H1 (cell line): ENCODE data around the gene NXPH3. TPM values are rescaled to one million over a fixed set of nuclear protein-coding genes. Genes with fewer than 3 reads are reported as not detected.

Source experiments
- CTCF ChIA-PET: fragments of 300-600 bp; sonication (Branson Sonifier 250); formaldehyde crosslinking; loops from one replicate; lab custom pipeline; 2021; ENCODE audit not compliant: partially characterized antibody; lab: Charles Lee
- POLR2A ChIA-PET: fragments of 300-600 bp; sonication (Branson Sonifier 250); formaldehyde crosslinking; loops from one replicate; lab custom pipeline; 2021; ENCODE audit warnings: inconsistent platforms; ENCODE audit not compliant: partially characterized antibody; lab: Charles Lee
- DNase-seq, 2 experiments: peaks; one replicate each; pipeline versions ENCODE4 v3.0.0 to v3.0.0-alpha.2; 2010 to 2022; ENCODE audit warnings: low spot score in 2 of 2, low read depth in 1 of 2, mixed read lengths in 1 of 2
- FAIRE-seq: peaks from 2 replicates; lab custom pipeline; 2011; peaks lifted over from hg19 to GRCh38; lab: Jason Lieb, UNC
- H2AFZ ChIP-seq: 2 replicates; pipeline ENCODE4 v1.8.1; 2012; ENCODE audit warnings: low read length, inconsistent platforms
- H2AK5ac ChIP-seq: 2 replicates; pipeline ENCODE4 v1.6.1; 2013; ENCODE audit warnings: low read depth, low read length
- H2BK120ac ChIP-seq: replicated peaks from 2 replicates; pipeline ENCODE3; 2013; ENCODE audit warnings: low read depth, low read length, inconsistent platforms
- H2BK12ac ChIP-seq: 2 replicates; pipeline ENCODE4 v1.6.1; 2013; ENCODE audit warnings: low read depth, low read length
- H2BK15ac ChIP-seq: 2 replicates; pipeline ENCODE4 v1.6.1; 2013; ENCODE audit warnings: low read length
- H2BK20ac ChIP-seq: 2 replicates; pipeline ENCODE4 v1.6.1; 2013; ENCODE audit warnings: low read length
- H2BK5ac ChIP-seq: 2 replicates; pipeline ENCODE4 v1.6.1; 2013; ENCODE audit warnings: low read depth, low read length
- H3K14ac ChIP-seq: 2 replicates; pipeline ENCODE4 v1.6.1; 2013; ENCODE audit warnings: inconsistent platforms; ENCODE audit not compliant: insufficient read length
- H3K18ac ChIP-seq: 2 replicates; pipeline ENCODE4 v1.6.1; 2013; ENCODE audit warnings: low read length; ENCODE audit errors: extremely low read depth
- H3K23ac ChIP-seq: 2 replicates; pipeline ENCODE4 v1.6.1; 2013; ENCODE audit warnings: inconsistent platforms; ENCODE audit not compliant: insufficient read length
- H3K23me2 ChIP-seq: 2 replicates; pipeline ENCODE4 v1.6.1; 2013; ENCODE audit warnings: low read depth, low read length
- H3K27ac ChIP-seq: 2 replicates; pipeline ENCODE4 v1.6.1; 2011; ENCODE audit warnings: low read depth, low read length, inconsistent platforms
- H3K27me3 ChIP-seq, 4 experiments: replicated peaks in 1 of 4; 1 replicate in 1 of 4; 2 replicates in 3 of 4; pipeline versions ENCODE4 v1.6.1 to v1.8.1; 2011 to 2013; ENCODE audit warnings: low read length in 3 of 4, mild to moderate bottlenecking in 3 of 4, inconsistent platforms in 2 of 4, mixed read lengths in 2 of 4, moderate library complexity in 1 of 4; ENCODE audit not compliant: control insufficient read depth in 3 of 4, insufficient read depth in 3 of 4; ENCODE audit errors: extremely low read depth in 1 of 4
- H3K36me3 ChIP-seq, 4 experiments: 2 replicates each; pipeline versions ENCODE4 v1.6.1 to v1.8.1; 2011 to 2013; ENCODE audit warnings: mild to moderate bottlenecking in 4 of 4, low read length in 3 of 4, moderate library complexity in 2 of 4, control low read depth in 1 of 4, inconsistent platforms in 1 of 4; ENCODE audit not compliant: insufficient read depth in 4 of 4, control insufficient read depth in 2 of 4
- H3K4ac ChIP-seq: replicated peaks from 2 replicates; pipeline ENCODE3; 2013; ENCODE audit warnings: low read length, low read depth, mixed read lengths, inconsistent platforms; ENCODE audit not compliant: insufficient read length
- H3K4me1 ChIP-seq, 4 experiments: replicated peaks in 1 of 4; 1 replicate in 1 of 4; 2 replicates in 3 of 4; pipeline versions ENCODE4 v1.6.1 to v1.8.1; 2011 to 2013; ENCODE audit warnings: low read length in 3 of 4, inconsistent platforms in 2 of 4, mixed read lengths in 1 of 4; ENCODE audit not compliant: insufficient read depth in 4 of 4, control insufficient read depth in 3 of 4
- H3K4me2 ChIP-seq, 2 experiments: 2 replicates each; pipeline versions ENCODE4 v1.6.1 to v1.8.1; 2011 to 2013; ENCODE audit warnings: low read depth in 2 of 2, low read length in 2 of 2, control low read depth in 1 of 2, inconsistent platforms in 1 of 2, mild to moderate bottlenecking in 1 of 2; ENCODE audit not compliant: insufficient read depth in 1 of 2
- H3K4me3 ChIP-seq, 4 experiments: fragments of 200-600, 300-600 bp in 1 of 4; sonication (generic), shearing (Covaris generic), sonication (Bioruptor Twin) in 1 of 4; 2 replicates each; pipeline versions ENCODE4 v1.5.1 to v1.8.1; 2011 to 2016; ENCODE audit warnings: low read length in 4 of 4, low read depth in 3 of 4, control low read depth in 2 of 4, inconsistent platforms in 2 of 4, mild to moderate bottlenecking in 2 of 4, mixed read lengths in 1 of 4, moderate library complexity in 1 of 4; ENCODE audit not compliant: insufficient read depth in 2 of 4; ENCODE audit errors: extremely low read depth in 1 of 4
- H3K56ac ChIP-seq: replicated peaks from 2 replicates; pipeline ENCODE3; 2013; ENCODE audit warnings: low read depth, mild to moderate bottlenecking, mixed read lengths, low read length, inconsistent platforms; ENCODE audit not compliant: insufficient read length
- H3K79me1 ChIP-seq: 2 replicates; pipeline ENCODE4 v1.6.1; 2013; ENCODE audit warnings: low read depth, low read length, control low read depth
- H3K79me2 ChIP-seq, 2 experiments: 2 replicates each; pipeline versions ENCODE4 v1.6.1 to v1.8.1; 2012 to 2013; ENCODE audit warnings: low read length in 2 of 2, mild to moderate bottlenecking in 2 of 2, inconsistent platforms in 1 of 2; ENCODE audit not compliant: insufficient read depth in 2 of 2, control insufficient read depth in 1 of 2
- H3K9ac ChIP-seq, 4 experiments: replicated peaks in 1 of 4; 1 replicate in 1 of 4; 2 replicates in 3 of 4; pipeline versions ENCODE4 v1.6.1 to v1.8.1; 2011 to 2013; ENCODE audit warnings: low read depth in 3 of 4, low read length in 3 of 4, control low read depth in 2 of 4, mild to moderate bottlenecking in 2 of 4, moderate library complexity in 2 of 4, inconsistent platforms in 1 of 4; ENCODE audit errors: extremely low read depth in 1 of 4
- H3K9me3 ChIP-seq, 2 experiments: 2 replicates each; pipeline versions ENCODE4 v1.6.1 to v1.8.1; 2012 to 2013; ENCODE audit warnings: mild to moderate bottlenecking in 2 of 2, moderate library complexity in 2 of 2, control low read depth in 1 of 2, inconsistent platforms in 1 of 2, low read depth in 1 of 2, low read length in 1 of 2, mixed read lengths in 1 of 2; ENCODE audit not compliant: insufficient read depth in 2 of 2
- H4K20me1 ChIP-seq, 2 experiments: replicated peaks in 1 of 2; 2 replicates each; pipeline versions ENCODE3 to v1.8.1; 2011 to 2013; ENCODE audit warnings: inconsistent platforms in 2 of 2, low read length in 2 of 2, mild to moderate bottlenecking in 1 of 2; ENCODE audit not compliant: insufficient read depth in 2 of 2, control insufficient read depth in 1 of 2
- H4K5ac ChIP-seq: 2 replicates; pipeline ENCODE4 v1.6.1; 2013; ENCODE audit warnings: low read length, low read depth, mixed read lengths, inconsistent platforms; ENCODE audit not compliant: insufficient read length
- H4K8ac ChIP-seq: 2 replicates; pipeline ENCODE4 v1.8.0; 2013; ENCODE audit warnings: mild to moderate bottlenecking, moderate library complexity, low read length, inconsistent platforms; ENCODE audit not compliant: insufficient read depth; ENCODE audit errors: extremely low read depth
- H4K91ac ChIP-seq: replicated peaks from 2 replicates; pipeline ENCODE3; 2013; ENCODE audit warnings: low read length, mixed read lengths, inconsistent platforms; ENCODE audit not compliant: insufficient read length
- BRCA1 ChIP-seq: IDR thresholded peaks from 2 replicates; pipeline ENCODE4 v1.6.1; 2012; ENCODE audit warnings: low read depth, low read length, improper control_type of control experiment
- CHD1 ChIP-seq: IDR thresholded peaks from 2 replicates; pipeline ENCODE4 v1.6.1; 2012; ENCODE audit warnings: low read depth, low read length, improper control_type of control experiment
- FOSL1 ChIP-seq: IDR thresholded peaks from 2 replicates; pipeline ENCODE4 v1.6.1; 2011; ENCODE audit warnings: mild to moderate bottlenecking, low read depth, low read length, moderate library complexity; ENCODE audit not compliant: insufficient read depth
- HDAC2 ChIP-seq, 2 experiments: fragments of 300-600 bp in 1 of 2; sonication (generic) in 1 of 2; IDR thresholded peaks; 2 replicates each; pipeline ENCODE4 v1.6.1; 2011 to 2012; ENCODE audit warnings: low read depth in 2 of 2, low read length in 2 of 2, mild to moderate bottlenecking in 2 of 2, moderate library complexity in 2 of 2, borderline replicate concordance in 1 of 2, inconsistent platforms in 1 of 2
- JUND ChIP-seq: IDR thresholded peaks from 2 replicates; pipeline ENCODE4 v1.6.1; 2011; ENCODE audit warnings: mild to moderate bottlenecking, improper control_type of control experiment, low read length
- RBBP5 ChIP-seq: IDR thresholded peaks from 2 replicates; pipeline ENCODE4 v1.7.1; 2012; ENCODE audit warnings: low read depth, mild to moderate bottlenecking, inconsistent platforms, low read length, moderate library complexity, borderline replicate concordance
- TEAD4 ChIP-seq: IDR thresholded peaks from 2 replicates; pipeline ENCODE4 v1.6.1; 2012; ENCODE audit warnings: low read depth, low read length, inconsistent platforms, mixed read lengths
- WGBS, 2 experiments: shearing (Covaris generic) in 1 of 2; methylation state at CpG; one replicate each; pipeline versions ENCODE4 v1.1.6 to v1.1.7; 2013 to 2015; ENCODE audit warnings: low lambda C conversion rate in 2 of 2, mixed read lengths in 2 of 2, inconsistent platforms in 1 of 2, low coverage in 1 of 2, missing lambda C conversion rate in 1 of 2; ENCODE audit not compliant: insufficient replicate concordance in 2 of 2, insufficient coverage in 1 of 2, insufficient read length in 1 of 2; ENCODE audit errors: extremely low coverage in 1 of 2, missing lambda C conversion rate in 1 of 2; 5-methylcytosine and 5-hydroxymethylcytosine counted together
- polyA plus RNA-seq, 7 experiments: library from polyadenylated mRNA; depleted of rRNA in 3 of 7; stranded (reverse) in 5 of 7; unstranded in 2 of 7; fragments of >200 nt in 5 of 7; fragments of 200-250 nt in 2 of 7; gene quantifications; 1 replicate in 5 of 7; 2 replicates in 1 of 7; 4 replicates in 1 of 7; pipeline versions ENCODE4 v1.2.1 to v1.2.3, GENCODE V29; 2011 to 2013; ENCODE audit warnings: missing spikeins in 2 of 7, mixed read lengths in 2 of 7
- total RNA-seq: library from RNA; stranded (reverse); fragmentation: NEBNext Ultra II Directional; extraction: Animal tissue kit (Norgen Biotek cat#: 25700); gene quantifications from 2 replicates; pipeline ENCODE4 v1.2.1, GENCODE V29; 2021

The NXPH3 gene
- total and polyA plus RNA-seq, 2 of the 8 experiments (the other 6 are each of a cell fraction or from before 2014, with no cell fraction given) = 2.5 to 3.7 TPM

DNA sequence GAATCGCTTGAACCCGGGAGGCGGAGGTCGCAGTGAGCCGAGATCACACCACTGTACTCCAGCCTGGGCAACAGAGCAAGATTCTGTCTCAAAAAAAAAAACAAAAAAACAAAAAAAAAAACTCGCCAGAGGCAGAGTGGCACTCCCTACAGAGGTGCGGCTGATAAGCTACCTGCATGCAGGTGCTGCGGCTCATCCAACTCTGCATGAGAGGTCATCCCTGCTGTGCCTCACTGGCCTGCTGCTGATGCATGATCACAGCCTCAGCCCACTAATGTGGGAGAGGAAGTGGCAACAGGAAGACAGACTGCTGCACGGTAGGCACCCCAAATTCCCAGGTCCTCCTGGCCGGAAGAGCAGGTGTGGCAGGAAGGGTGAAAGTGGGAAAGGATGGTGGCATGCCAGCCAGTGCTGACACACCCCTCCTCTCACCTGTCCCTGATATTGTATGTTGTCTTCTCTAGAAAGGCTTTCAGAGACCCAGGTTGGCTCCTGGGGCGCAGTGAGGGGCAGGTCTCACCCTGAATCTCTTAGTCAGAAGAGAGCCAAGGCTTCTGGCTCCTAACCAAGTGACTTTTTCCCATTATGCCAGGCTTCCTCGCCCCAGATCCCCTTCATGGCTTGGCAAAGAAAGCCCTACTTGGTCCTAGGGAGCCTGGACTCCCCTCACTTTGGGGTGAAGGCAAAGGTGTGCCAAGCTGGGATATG, 11.8 kb downstream of the NXPH3 start:
- Histone ChIP-seq H4K8ac (no peak overlapping the region; the same call in 1 of the 2 replicates), H3K9ac (no peak overlapping the region), H3K23me2 (no peaks in the 10 kb centered on the region), H3K36me3 (no peaks in the 10 kb centered on the region), H4K5ac (no peak overlapping the region), H4K20me1 (no peaks in the 10 kb centered on the region), H2BK12ac (no peak overlapping the region), H3K4me2 (no peak overlapping the region), H3K4me1 (peaks cover 0 to 5% (median 2%) of the 10 kb centered on the region in 4 experiments; a peak in 3 of 7 replicates), H2BK20ac (no peak overlapping the region), H3K27me3 (no peaks in the 10 kb centered on the region; a peak in 1 of 7 replicates), H2BK5ac (no peak overlapping the region), H3K23ac (no peak overlapping the region), H3K9me3 (no peaks in the 10 kb centered on the region), H3K56ac (no peak overlapping the region), H3K18ac (no peak overlapping the region), H2AK5ac (no peak overlapping the region), H3K4me3 (no peak overlapping the region), H3K27ac (no peak overlapping the region), H3K79me1 (no peaks in the 10 kb centered on the region), H3K4ac (no peak overlapping the region), H3K79me2 (no peaks in the 10 kb centered on the region), H4K91ac (no peak overlapping the region), H2BK15ac (no peak overlapping the region), H2BK120ac (no peak overlapping the region), H2AFZ (no peak overlapping the region), H3K14ac (no peak overlapping the region)
- ChIA-PET CTCF (interaction anchor here (0.6 to 1.3 kb wide), 6 partner anchors 10 to 260 kb away, joined by 3 to 5 read pairs (median 3); partner anchors contain the start of gene TAC4), POLR2A (no interaction called here)
- DNase-seq = no peak
- FAIRE-seq = no peak
- WGBS, 2 experiments = 84% methylated on average over 8 of the region's 12 CpGs; no CpG with 5 or more reads in 1 of the 2 experiments
- TF ChIP-seq RBBP5 = no peak
- TF ChIP-seq HDAC2 (IDR thresholded peaks at IDR 0.05; ENCODE audit: borderline replicate concordance in 1 of 2, low read depth in 2 of 2, low read length in 2 of 2) = no peak
- no peak for TF ChIP-seq TEAD4
- TF ChIP-seq BRCA1 = no peak
- TF ChIP-seq JUND = no peak
- TF ChIP-seq FOSL1 = no peak
- no peak for TF ChIP-seq CHD1
